HG03342 (cell line): ENCODE results near the gene TMEM134.
A peak's percentile ranks its signal among the peaks of the same experiment; 100 is the strongest.
"Not testable (repeated sequence)": the region's sequence is repeated elsewhere in the genome, so short reads cannot be mapped to it uniquely, and the experiment has no call there.

ENCODE experiments used
- ATAC-seq: cut with Tn5 transposase; IDR thresholded peaks from one replicate; pipeline ENCODE4 v1.9.1; 2021; ENCODE audit warnings: mild to moderate bottlenecking, moderate library complexity; ENCODE audit not compliant: unreplicated experiment

Gene TMEM134

GRCh38 chr11:67468759-67469507 is at the start of gene TMEM134:
Gene TMEM134 (minus strand): TSS chr11:67469251. CDS start chr11:67469192, 59 bp downstream.
- peak; percentile 54 for ATAC-seq

- ATAC-seq: no peak
These were observed 48.9 kb upstream of the TMEM134 start for GRCh38 chr11:67517784-67518552.

DNA sequence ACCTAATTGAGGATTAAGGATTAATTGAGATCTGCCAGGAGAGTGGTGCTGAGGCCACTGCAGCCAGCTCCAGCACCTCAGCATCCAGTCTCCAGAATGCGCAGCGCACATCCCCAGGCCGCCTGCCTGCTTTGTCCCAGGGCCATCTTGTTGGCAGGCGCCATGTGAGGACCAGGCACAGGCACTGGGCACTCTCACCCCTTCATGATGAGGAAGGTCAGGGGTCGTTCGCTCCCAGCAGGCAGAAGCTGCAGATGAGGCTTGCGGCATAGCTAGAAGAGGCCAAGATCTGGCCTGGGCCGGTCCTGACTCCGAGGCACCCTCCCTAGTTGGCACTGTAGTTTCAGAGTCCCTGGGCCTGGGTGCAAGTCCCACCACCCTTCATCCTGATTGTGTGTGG is 47.8 kb upstream of the TMEM134 start:
- no peak for ATAC-seq

- ATAC-seq: no peak
These were observed 45.1 kb upstream of the TMEM134 start for GRCh38 chr11:67514116-67514515.

GRCh38 chr11:67511558-67511957 is 42.5 kb upstream of the TMEM134 start:
- not testable (repeated sequence) for ATAC-seq

GRCh38 chr11:67510023-67510345 is 40.9 kb upstream of the TMEM134 start:
- no peak for ATAC-seq

DNA sequence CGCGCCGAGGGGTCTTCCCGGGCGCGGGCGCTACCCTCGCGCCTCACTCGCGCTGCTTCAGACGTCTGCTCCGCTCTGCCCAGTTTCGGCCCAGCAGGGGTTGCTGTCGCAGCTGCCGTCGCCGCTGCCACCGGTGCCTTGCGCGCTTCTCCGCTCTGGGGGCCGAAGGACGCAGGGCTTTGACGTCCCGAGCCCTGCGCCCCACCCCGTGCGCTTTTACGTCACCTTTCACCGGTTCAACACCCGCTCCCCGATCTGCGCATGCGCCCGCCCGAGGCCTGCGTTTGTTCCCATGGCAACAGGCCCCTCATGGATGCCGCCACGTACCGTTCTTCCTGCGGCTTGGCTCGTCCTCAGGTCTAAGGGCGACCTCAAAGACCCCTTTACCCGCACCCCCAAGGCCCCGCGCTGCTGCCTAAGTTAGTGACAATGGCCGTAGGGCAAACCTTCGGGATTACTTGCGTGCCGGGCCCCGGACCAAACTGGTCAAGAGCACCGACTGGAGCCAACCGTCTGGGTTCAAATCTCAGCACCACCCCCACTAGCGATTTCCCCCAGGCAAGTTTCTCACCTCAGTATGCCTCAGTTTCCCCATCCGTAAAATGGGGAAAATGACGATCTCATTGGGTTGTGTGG is 39.6 kb upstream of the TMEM134 start:
- ATAC-seq: peak; percentile 43

DNA sequence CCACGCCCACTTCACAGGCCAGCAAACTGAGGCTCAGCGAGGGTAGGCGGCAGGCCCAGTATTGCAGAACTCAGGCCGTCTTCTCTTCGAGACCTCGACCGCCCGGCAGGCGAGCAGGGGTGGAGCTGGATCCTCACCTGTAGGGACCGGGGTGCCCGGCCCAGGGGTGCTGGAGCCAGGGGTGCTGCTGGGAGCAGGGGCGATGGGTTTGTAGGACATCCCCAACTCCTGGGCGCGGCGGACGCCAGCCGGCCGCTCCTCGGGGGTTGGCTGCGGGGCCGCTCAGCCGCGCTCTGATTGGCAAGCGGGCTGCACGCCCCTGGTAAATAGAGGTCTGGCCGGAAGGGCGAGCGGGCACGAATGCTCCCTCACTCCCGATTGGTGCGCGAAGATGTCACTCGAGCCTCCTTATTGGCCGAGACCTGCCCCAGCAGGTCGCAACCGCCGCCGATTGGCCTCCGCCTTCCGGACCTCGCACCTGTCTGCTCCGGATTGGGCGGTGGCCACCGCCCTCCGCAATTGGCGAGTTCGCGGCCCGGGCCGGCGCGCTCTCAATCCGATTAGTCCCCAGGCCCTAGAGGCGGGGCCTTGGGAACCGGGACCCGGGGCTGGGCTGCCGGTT is 38.9 kb upstream of the TMEM134 start, which contains the start of gene CDK2AP2:
CDK2AP2 (minus strand) TSS at position 299 of the 622 bp plus-strand sequence; CDS start at position 219, 80 bp downstream.
- ATAC-seq: peak; percentile 63

- no peak for ATAC-seq
These were observed 38.3 kb upstream of the TMEM134 start for GRCh38 chr11:67507242-67507863.

DNA sequence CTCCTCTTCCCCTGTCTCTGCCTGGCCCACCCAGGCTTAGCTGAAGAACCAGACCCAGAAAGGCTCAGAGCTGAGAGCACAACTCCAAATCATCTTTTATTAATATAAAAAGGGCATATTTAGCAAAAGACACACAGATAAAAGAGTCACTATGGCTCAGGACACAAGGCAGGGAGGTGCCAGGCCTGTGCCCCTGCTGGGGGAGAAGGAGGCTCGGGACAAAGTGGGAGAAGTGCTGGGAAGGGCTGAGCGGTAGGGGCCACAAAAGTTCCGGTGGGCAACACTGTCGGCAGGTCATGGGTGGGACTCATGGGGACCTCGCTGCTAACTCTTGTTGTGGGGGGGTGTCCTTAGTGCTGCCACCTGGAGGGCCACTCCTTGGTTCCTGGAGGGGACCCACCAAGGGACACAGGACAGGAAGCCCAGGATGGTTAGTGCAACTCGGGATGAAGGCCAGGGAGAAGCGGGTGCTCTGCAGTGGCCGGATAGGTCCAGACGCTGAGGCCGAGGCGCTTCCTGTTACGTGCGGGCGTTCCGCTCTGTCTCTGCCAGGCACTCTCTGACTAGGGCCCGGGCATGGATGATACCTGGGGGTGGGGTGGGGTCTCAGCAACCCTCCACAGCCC is 37.5 kb upstream of the TMEM134 start:
- no peak for ATAC-seq

GRCh38 chr11:67505605-67506396 is 36.8 kb upstream of the TMEM134 start:
- peak; percentile 31 for ATAC-seq

DNA sequence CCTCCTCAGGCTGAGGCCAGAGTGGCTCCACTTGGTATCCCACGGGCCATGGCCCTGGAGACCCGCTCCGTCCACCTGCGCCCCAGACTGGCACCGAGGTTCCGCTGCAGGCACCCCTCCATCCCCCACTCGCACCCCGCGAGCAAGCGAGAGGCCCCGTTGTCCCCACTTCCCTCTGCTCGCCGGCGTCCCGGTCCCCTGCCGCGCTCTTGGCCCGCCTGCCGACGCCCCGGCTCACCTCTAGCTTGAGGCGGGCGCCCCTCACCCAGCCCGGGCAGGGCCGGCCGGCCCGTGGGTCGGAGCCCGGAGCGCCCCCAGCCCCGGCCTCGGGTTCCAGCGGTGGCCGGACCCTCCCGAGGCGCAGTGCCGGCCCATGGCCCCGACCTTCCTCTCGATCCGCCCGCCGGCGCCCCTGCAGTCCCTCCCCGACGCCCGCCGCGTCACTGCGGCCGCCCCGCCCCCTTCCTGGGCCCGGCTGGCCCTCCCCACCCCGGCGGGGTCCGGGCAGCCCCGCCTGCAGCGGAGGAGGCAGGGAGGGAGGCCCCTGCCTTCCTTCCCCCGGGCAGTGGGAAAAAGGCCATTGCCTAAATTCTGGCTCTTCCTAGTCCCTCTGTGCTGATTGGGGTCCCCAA is 36.0 kb upstream of the TMEM134 start, which contains the start of gene PITPNM1:
PITPNM1 (minus strand) TSS at position 414 of the 632 bp plus-strand sequence. CDS start 1,183 bp downstream, outside the sequence.
- ATAC-seq: no peak

GRCh38 chr11:67504005-67504949 is 35.2 kb upstream of the TMEM134 start:
- ATAC-seq: no peak

DNA sequence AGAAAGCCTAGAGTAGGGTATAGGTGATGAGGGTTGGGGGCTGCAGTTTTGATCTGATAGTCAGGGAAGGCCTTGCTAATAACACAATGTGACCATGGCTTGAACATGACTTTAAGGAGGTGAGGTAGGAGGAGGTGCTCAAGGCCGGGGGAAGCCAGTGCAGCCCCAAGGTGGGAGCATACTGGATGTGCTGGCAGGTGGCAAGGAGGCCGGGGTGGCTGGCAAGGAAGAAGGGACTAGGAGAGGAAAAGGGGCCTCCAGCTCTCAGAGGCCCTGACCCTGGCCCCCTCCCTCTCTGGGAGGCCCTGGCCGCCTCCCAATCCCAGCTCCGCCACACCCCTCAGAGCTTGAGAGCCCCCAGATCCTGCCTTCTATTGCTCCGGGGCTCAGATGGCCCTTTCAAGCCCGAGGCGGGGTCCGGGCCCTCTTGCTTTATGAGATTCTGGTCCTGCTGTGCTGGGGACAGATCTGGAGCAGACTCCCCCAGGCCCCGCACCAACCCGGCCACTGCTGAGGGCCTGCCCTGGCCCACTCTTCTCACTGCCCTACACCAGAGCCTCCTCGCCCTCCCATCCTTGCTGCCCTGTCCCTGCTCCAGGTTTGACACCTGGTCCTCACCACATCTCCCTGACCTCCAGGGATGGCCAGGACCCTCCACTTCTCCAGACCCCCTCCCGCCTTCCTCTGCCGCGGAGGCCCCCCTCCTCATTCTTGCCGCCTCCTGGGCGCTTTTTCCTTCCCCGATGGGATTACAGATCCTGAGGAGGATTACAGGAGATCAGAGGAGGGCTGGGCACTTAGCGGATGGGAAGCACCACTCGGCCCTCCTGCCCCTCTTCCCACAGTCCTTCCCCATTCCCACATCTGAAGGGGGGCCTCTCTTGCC is 34.3 kb upstream of the TMEM134 start:
- ATAC-seq: no peak

GRCh38 chr11:67502328-67502979 is 33.4 kb upstream of the TMEM134 start:
- ATAC-seq: no peak

- ATAC-seq: no peak
These were observed 32.8 kb upstream of the TMEM134 start for GRCh38 chr11:67501854-67502253.
